HG03280 (cell line): ENCODE measurements around the gene GALC.
A peak's percentile ranks its signal among the peaks of the same experiment; 100 is the strongest.

ENCODE experiments used
- ATAC-seq: cut with Tn5 transposase; IDR thresholded peaks from one replicate; pipeline ENCODE4 v1.9.1; 2021; ENCODE audit warnings: mild to moderate bottlenecking, moderate library complexity; ENCODE audit not compliant: unreplicated experiment

The GALC gene

DNA sequence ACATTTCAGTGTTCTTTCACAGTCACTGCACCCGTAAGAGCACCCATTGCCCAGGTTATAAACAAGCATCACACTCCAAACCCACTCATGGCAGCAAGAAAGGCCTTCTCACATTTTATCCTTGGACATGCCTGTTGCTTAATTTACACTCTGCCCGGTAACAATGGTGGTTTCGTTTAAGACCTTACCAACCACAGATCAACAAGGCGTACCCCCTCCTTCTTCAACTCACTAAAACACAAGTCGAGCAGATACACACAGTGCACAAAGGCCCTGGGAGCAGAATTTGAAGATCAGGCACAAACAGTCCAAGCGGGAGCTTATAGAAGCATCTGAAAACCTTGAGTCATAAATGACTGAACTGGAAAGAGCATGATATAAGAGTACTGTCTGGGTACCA is 98.1 kb downstream of the GALC start:
- no peak for ATAC-seq

DNA sequence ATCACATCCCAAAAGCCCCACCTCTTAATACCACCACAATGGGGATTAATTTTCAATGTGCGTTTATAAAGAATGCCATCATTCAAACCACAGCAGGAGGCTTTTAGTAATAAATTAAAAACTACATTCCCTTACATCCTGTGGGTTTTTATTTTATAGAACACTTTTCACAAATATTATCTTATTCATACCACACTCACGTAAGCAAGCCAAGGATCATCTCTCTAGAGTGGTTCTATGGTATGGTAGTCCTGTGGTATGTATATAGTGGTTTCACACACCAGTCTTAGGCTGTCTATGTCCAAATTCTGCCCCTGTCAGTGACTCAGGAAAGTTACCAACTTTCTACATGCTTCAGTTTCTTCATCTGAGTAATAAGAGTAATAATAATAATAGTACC is 100.2 kb downstream of the GALC start:
- ATAC-seq, result no peak

DNA sequence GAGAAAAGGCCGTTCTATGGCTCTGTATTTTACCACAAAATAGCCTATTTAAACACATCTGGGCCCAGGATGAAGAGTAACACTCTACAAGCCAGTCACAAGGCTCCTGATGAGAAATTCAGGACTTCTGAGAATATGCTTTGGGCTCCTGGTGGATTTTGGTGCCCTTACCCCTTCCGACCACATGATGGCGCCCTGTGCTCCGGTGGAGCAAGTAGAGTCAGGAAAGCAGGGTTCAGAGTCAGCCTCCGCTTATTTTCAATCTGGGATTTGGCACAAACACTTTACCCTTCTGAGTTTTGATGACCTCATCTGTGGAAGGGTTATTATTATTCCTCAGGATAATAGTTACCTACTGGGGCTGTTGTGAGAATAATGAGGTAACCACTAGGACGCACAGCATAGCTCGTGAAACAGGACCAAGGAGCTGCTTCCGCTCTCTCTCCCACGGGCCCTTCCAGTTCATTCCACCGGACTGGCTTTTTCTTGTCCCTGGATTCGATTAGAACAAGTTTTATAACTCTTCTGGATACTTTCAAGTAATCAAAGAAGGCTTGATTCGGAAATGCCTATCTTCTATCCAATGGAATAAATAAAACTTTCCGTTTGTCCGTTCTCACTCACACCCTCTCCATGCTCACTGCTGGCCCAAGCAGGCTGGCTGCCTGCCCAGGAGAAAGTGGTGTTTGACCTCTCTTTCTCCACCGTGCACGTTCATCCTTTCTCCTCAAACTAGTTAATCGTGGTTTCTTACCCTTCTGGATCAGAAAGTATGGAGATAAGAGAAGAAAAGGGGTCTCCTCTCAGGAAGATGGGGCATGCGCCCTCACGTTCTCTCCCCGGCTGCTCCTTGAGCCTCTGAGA is 104.6 kb downstream of the GALC start:
- ATAC-seq, result peak; percentile 57

DNA sequence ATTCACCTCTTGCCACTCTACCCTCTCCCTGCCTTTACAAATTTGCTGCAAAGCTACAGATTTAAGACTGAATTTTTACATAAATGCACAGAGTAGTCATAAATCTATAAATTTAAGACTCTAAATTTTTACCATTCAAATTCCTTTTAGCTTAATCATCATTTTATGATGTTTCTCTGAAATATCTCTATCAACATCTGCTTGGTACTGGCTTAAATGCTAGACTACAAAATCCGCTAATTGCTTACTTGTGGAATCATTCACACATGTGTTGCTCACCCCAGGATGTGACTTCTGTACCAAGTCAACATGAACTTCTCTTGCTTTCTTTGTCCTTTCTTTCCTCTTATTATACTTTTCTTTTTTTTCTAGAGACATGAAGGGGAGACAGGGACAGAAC is 109.2 kb downstream of the GALC start:
- no peak for ATAC-seq
